Measurements from ENCODE around the gene VTN.
"Not testable (repeated sequence)": the region's sequence is repeated elsewhere in the genome, so short reads cannot be mapped to it uniquely, and the experiment has no call there.

VTN gene

GRCh38 chr17:28342313-28342712 is 27.8 kb downstream of the VTN start:
- DNase-seq (ENCODE audit: low spot score), result no peak

- DNase-seq (ENCODE audit: low spot score), result no peak
These were observed 28.6 kb downstream of the VTN start for GRCh38 chr17:28341516-28341915.

DNA sequence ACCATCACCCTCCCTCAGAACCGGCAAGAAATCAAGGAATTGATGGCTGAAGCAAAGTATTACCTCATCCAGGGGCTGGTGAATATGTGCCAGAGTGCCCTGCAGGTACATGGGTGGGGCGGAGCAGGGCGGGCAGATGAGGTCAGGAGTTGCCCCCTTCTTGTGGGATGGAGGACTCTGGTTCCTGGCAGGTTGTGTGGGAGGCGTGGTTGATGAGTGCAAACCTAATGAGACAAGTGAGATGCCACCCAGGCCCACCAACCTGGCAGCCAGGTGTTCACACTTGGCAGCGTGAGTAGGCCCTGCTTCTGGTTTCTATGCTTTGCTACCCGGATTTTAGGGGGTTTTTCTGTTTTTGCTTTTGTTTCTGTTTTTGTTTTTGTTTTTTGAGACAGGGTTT is 29.7 kb downstream of the VTN start:
- DNase-seq (ENCODE audit: low spot score), result no peak

DNA sequence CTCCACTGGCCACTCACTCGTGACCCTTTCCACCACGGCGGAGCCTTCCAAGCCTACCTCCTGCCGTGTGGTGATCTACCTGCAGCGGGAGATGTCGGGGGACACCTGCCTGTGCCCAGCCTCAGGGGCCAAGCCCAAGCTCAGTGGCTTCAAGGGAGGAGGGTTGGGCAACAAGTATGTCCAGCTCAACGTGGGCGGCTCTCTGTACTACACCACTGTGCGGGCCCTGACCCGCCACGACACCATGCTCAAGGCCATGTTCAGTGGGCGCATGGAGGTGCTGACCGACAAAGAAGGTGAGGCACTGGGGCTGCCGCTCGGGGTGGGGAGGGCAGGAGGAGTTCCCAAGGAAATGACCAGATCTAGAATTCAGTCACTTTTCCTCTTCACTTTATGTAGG is 30.7 kb downstream of the VTN start:
- no peak for DNase-seq (ENCODE audit: low spot score)

- not testable (repeated sequence) for DNase-seq (ENCODE audit: low spot score)
These were observed 31.3 kb downstream of the VTN start for GRCh38 chr17:28338769-28339212.

GRCh38 chr17:28338056-28338768 is 31.9 kb downstream of the VTN start:
- no peak for DNase-seq (ENCODE audit: low spot score)

GRCh38 chr17:28335959-28336871 is 33.9 kb downstream of the VTN start:
- DNase-seq (ENCODE audit: low spot score), result peak; percentile 8

GRCh38 chr17:28335201-28335958 is 34.7 kb downstream of the VTN start, which contains the start of the genes IFT20 and TNFAIP1:
Gene IFT20, minus strand, starts transcription at chr17:28335472. Its CDS starts 3,487 bp downstream, at chr17:28331985.
Gene TNFAIP1, plus strand, starts transcription at chr17:28335761. Its CDS starts 3,761 bp downstream, at chr17:28339522.
- DNase-seq (ENCODE audit: low spot score), result peak; percentile 98

- DNase-seq (ENCODE audit: low spot score), result no peak
These were observed 35.4 kb downstream of the VTN start for GRCh38 chr17:28334666-28335200.

DNA sequence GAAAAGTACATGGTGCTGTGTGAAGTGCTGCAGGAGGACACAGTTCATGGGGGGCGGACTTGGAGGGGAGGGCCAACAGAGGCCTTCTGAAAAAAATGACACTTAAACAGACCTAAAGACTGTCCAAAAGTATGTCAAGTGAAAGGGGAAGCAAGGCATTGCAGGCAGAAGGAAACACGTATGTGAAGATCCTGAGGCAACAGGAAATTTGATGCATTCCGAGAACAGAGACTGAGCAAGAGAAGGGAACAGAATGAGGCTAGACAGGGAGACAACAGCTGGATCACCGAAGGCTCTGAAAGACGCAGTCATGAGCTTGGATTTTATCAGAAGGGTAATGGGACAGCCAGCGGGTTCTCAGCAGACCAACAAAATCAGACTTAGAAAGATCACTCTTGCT is 35.9 kb downstream of the VTN start:
- DNase-seq (ENCODE audit: low spot score), result no peak

GRCh38 chr17:28333083-28333746 is 36.9 kb downstream of the VTN start:
- DNase-seq (ENCODE audit: low spot score), result no peak

DNA sequence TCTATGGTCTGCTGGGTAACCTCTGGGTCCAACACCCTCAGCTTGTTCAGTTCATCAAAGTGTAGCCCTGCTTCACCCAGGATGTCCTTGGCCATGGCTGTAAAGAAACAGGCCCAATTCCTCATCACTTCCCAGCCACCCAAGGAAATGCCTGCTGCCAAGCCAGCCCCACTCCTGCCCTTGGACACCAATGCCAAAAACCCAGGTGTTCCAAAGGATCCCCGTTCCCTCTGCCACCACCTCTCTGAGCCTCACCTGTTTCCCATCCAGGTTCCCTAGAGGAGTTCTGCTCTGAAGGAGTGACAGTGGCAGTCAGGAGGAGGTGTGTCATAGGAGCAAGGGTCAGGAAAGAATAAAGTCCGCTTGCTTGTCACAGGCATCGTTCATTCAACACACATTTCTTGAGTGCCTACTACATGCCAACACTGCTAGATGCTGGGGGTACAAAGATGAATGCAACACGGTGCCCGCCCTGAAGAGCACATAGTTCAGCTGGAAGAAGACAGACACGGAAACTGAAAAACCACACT is 38.2 kb downstream of the VTN start:
- DNase-seq (ENCODE audit: low spot score), result no peak

DNA sequence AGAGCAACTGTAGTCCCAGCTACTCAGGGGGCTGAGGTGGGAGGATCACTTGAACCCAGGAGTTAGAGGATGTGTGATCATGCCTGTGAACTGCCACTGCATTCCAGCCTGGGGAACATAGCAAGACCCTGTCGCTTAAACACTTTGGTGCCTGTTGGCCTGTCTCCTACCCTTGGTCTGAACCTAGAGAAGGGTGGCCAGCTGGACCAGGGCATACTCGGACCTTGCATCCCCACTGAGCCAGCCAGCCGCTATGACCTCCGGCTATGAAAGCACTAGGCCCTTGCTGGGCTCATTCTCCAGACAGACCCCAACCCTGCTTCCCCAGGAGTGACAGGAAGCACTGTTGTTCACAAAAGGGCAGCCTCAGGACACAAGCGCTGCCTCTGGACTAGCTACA is 39.4 kb downstream of the VTN start:
- no peak for DNase-seq (ENCODE audit: low spot score)

DNA sequence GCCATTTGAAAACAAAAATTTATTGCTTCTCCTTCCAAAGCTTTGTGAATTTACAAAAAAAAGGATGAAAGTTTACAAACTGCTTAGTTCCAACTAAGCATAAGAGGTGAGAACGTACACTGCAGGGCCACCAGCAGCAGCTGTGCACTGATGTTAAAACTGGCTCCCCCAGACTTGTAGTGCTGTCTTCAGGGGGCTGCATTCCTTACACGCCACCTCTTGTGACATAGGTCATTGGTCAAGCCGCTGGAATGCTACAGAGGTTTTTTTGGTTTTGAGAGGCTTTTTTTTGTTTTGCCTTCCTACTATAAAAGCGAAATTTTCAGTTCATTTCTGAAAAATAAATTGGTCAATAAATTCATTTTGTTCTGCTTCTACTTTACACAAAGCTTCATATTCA is 41.8 kb downstream of the VTN start:
- no peak for DNase-seq (ENCODE audit: low spot score)

GRCh38 chr17:28327709-28328108 is 42.4 kb downstream of the VTN start:
- DNase-seq (ENCODE audit: low spot score), result no peak

- no peak for DNase-seq (ENCODE audit: low spot score)
These were observed 43.0 kb downstream of the VTN start for GRCh38 chr17:28327031-28327607.

- DNase-seq (ENCODE audit: low spot score), result no peak
These were observed 44.0 kb downstream of the VTN start for GRCh38 chr17:28326114-28326513.

DNA sequence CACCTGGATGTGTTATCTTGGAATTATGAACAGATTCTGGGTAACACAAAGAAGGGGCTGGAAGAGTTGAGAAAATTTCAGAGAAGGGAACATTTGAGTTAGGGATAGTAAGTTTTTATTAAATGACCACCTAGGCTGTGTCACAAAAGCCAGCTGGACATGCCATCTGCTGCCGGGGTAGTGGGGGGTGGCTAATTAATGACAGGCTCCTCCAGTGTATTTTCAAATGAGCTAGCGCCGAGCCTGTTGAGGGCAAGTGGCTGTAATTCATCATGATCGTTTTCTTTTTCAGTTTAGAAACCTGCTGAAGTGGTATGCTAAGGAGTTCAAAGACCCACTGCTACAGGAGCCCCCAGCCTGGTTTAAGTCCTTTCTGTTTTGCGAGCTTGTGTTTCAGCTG is 44.9 kb downstream of the VTN start:
- no peak for DNase-seq (ENCODE audit: low spot score)

DNA sequence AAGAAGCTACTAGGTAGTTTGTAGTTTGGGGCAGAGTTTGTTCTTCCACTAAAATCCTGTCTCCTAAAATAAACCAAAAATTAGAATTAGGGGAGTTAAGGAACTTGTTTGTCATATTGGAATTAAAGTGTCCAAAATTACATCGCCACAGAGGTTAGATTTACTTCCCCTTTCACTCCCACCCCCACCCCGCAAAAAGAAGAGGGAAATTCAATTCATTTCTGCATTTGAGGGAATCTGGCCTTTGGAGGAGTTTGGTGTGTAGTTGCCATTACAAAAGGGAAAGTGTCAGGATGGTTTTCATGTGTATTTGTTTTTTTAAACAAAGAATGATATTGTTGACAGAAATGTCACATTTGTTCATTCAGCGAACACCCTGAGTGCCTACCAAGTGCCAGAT is 45.3 kb downstream of the VTN start:
- DNase-seq (ENCODE audit: low spot score), result no peak

DNA sequence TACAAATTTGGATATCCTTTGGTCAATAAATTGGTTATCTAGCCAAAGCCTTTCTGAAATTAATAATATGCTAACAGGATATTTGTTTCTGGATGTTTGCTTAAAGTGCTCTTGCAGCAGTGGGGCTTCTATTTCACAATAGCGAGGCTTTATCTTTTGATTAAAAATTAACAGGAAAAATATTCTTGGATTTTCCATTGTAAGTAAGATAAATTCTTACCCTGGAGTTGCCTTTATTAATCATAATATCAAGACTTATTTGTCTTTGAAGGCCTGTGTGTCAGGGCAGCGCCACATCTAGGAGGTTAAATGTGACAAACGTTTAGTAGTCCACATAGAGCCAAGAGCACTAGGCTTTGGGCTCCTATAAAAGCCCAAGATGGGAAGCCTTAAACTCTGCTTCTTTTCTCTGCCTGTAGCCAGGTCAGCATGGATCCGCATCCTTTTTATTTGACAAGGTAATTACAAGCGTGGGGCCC is 45.8 kb downstream of the VTN start:
- no peak for DNase-seq (ENCODE audit: low spot score)

Measured in CD4-positive, alpha-beta T cell treated with Interleukin-15 for 4 hours (primary cell).